ENCODE results near the gene CLK4.

DNA sequence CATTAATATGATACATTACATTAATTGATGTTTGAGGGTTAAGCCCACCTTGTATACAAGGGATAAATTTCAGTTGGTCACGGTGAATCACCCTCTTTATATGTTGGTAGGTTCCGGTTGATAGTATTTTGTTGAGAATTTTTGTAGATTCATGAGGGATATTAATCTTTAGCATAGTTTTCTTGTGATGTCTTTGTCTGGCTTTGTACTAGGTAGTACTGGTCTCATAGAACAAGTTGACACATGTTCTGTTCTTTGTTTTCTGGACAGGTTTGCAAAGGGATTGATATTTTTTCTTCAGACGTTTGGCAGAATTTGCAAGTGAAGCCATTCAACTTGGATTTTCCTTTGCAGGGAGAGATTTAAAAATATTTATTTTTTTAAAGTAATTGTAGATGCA lies 49.1 kb upstream of the CLK4 start:
- no peak for TF ChIP-seq CTCF (IDR thresholded peaks at IDR 0.05; ENCODE audit: low read length)
- TF ChIP-seq EZH2 (IDR thresholded peaks at IDR 0.05; ENCODE audit: borderline replicate concordance, low read length) = no peak
